GM13976 (cell line): ENCODE results near the gene FNIP1.
A peak's percentile ranks its signal among the peaks of the same experiment; 100 is the strongest.

Source experiments
- DNase-seq: peaks from one replicate; pipeline ENCODE4 v3.0.0; 2012; ENCODE audit warnings: low spot score
- in situ Hi-C: fragments of 300-500 bp; cut with MboI; formaldehyde crosslinking; loops from one replicate; pipeline ENCODE4 v1.12.0; 2022; ENCODE audit warnings: low sequenced_read_pairs, mixed read lengths, inconsistent platforms; ENCODE audit not compliant: unreplicated experiment
- TF ChIP-seq, protein P1 (sequence below): IDR thresholded peaks from 2 replicates; pipeline ENCODE4 v1.5.1; 2012; ENCODE audit warnings: borderline replicate concordance, mild to moderate bottlenecking; ENCODE audit not compliant: insufficient read depth; ENCODE audit errors: extremely low read depth, missing control alignments, control extremely low read depth

FNIP1 gene

DNA sequence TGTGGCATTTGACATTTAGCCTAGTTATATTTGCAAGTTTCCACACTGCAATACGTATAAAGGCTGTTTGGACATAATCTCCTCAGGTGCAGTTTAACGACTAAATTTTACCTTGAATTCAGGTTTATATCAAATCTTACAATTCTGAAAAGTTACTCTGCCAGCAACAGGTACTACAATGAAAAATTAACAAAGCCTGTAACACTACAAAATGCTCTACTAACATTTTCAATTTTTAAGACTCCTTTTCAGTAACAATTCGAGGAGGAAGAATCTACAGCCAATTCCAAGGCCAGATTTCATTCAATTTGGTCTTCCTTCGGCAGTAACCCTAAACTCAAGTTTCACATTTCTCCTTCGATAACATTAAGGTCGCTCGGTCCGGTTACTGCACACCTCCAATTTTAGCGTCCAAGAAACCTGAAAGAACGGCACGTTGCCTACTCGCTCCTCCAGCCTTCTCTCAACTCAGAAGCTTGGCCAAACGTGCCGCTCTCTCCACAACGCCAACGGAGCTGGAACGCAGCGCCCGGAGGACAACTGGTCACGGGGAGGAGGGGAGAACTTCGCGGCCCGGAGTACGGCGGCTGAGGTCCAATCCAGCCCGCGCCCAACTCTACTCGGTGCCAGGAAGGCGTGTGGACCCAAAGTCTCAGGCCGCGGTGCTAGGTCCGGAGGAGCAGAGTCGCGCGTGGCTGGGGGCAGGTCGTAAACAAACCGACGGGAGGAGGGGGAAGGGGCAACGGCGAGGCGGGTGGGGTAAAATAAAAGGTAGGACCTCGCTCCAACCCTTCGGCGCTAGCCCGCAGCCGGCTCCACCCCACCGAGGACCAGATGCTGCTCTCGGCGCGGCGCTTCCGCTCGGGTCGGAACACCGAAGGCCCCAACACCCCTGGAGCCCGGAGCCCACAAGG lies 681 bp downstream of the FNIP1 start:
- TF ChIP-seq, protein P1, sequence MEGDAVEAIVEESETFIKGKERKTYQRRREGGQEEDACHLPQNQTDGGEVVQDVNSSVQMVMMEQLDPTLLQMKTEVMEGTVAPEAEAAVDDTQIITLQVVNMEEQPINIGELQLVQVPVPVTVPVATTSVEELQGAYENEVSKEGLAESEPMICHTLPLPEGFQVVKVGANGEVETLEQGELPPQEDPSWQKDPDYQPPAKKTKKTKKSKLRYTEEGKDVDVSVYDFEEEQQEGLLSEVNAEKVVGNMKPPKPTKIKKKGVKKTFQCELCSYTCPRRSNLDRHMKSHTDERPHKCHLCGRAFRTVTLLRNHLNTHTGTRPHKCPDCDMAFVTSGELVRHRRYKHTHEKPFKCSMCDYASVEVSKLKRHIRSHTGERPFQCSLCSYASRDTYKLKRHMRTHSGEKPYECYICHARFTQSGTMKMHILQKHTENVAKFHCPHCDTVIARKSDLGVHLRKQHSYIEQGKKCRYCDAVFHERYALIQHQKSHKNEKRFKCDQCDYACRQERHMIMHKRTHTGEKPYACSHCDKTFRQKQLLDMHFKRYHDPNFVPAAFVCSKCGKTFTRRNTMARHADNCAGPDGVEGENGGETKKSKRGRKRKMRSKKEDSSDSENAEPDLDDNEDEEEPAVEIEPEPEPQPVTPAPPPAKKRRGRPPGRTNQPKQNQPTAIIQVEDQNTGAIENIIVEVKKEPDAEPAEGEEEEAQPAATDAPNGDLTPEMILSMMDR = no peak
- DNase-seq = peak; percentile 56
- in situ Hi-C loops = no loop called here

DNA sequence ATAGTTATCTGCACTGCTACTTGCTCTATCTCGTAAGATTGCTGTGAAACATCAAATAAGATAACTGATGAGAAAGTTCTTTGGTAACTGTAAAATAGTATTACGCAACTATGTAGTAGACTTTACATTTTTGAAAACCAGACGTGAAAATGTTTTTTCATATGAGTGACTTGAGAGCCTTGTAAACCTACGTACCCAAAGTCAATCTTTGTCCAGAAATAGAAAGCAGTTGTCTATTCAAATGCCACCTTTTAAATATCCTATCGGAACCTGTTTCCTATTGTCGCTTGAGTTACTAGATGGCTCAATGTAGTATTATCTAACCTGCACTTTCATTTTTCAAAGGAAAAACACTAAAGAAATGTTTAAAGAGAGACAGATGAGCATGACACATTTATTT lies 1.6 kb downstream of the FNIP1 start:
- TF ChIP-seq, protein P1 = no peak
- DNase-seq = no peak

DNA sequence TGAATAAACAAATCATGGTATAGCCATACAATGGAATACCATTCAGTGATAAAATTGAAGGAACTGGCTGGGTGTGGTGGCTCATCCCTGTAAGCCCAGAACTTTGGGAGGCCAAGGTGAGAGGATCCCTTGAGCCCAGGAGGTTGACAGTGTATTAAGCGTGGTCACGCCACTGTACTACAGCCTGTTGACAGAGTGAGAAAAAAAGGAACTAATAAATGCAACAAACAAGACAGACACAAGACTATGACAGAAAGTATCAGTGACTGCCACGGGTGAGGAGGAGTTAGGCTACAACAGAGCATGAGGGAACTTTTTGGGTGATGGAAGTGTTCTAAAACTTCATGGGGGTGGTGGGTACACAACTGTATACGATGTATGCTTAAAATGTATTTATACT lies 2.2 kb downstream of the FNIP1 start:
- TF ChIP-seq, protein P1 = no peak
- DNase-seq = no peak
- in situ Hi-C loops = no loop called here

More for the DNA sequence above, 1.6 kb downstream of the FNIP1 start:
- in situ Hi-C loops = no loop called here

DNA sequence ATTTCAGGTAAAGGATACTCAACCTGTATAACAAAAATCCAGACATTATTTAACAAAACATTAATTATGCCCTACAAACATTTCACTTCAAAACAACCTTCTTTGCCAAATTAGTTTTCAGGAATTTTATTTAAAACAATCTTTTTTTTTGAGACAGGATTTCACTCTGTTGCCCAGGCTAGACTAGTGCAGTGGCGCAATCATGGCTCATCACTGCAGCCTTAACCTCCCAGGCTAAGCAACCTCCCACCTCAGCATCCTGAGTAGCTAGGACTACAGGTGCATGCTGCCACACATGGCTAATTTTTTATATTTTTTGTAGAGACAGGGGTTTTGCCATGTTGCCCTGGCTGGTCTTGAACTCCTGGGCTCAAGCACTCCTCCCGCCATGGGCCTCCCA lies 3.9 kb downstream of the FNIP1 start:
- TF ChIP-seq, protein P1 = no peak
- in situ Hi-C loops = no loop called here
- no peak for DNase-seq

DNA sequence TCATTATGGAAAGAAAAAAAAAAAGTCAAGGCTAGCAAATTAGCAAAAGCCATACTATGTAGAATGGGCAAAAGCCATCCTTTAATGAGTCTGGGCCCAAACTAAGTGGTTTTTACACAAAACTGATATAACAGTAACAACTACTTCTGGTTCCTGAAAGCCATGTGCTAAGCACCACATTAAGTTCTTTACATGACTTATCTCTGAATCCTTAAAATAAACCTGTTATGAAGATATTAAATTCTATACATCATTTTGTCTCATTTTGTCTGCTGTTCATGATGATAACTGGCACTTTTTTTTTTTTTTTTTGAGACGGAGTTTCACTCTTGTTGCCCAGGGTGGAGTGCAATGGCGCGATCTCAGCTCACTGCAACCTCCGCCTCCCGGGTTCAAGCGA lies 5.0 kb downstream of the FNIP1 start:
- in situ Hi-C loops = no loop called here
- TF ChIP-seq, protein P1 = no peak
- no peak for DNase-seq

DNA sequence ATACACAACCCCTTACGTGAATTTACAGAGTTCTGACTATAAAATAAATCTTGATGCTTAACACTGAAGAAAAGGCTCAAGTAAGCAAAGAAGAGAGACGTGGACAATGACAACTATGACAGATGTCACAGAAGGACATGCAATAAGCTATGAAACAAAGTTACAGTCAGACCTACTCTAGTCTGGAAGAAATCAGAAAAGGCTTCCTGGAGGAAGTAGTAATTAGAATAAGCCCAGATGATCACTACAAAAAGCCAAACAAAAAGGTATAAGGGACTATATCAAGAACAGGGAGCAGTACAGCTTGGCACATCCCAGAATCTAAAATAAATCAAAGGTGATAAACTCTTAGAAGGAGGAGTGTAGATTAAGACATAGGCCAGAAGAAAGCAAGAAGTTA lies 6.3 kb downstream of the FNIP1 start:
- in situ Hi-C loops = no loop called here
- TF ChIP-seq, protein P1 = no peak
- no peak for DNase-seq
